Neutrophil (primary cell): Measurements from ENCODE around the gene VSX2.

Experiments
- H3K27ac ChIP-seq: fragments of 200-600 bp; sonication (generic); 2 replicates; pipeline ENCODE4 v1.5.1; 2016; ENCODE audit warnings: mild to moderate bottlenecking, moderate library complexity
- H3K27me3 ChIP-seq: fragments of 200-600 bp; sonication (generic); 2 replicates; pipeline ENCODE4 v1.6.0; 2016; ENCODE audit warnings: mild to moderate bottlenecking
- H3K36me3 ChIP-seq: fragments of 200-600 bp; sonication (generic); 2 replicates; pipeline ENCODE4 v1.5.1; 2017
- H3K4me1 ChIP-seq, 2 experiments: fragments of 200-600 bp in 1 of 2; sonication (generic) in 1 of 2; 1 replicate in 1 of 2; 2 replicates in 1 of 2; pipeline versions ENCODE4 v1.5.1 to v1.6.1; 2013 to 2016; ENCODE audit warnings: low read depth in 1 of 2, low read length in 1 of 2, mild to moderate bottlenecking in 1 of 2, moderate library complexity in 1 of 2; ENCODE audit not compliant: control insufficient read depth in 1 of 2, insufficient read depth in 1 of 2
- H3K4me3 ChIP-seq, 2 experiments: fragments of 200-600 bp in 1 of 2; sonication (generic) in 1 of 2; 1 replicate in 1 of 2; 2 replicates in 1 of 2; pipeline ENCODE4 v1.5.1; 2013 to 2016; ENCODE audit warnings: low read depth in 1 of 2, low read length in 1 of 2, mild to moderate bottlenecking in 1 of 2, moderate library complexity in 1 of 2
- H3K9me3 ChIP-seq: fragments of 200-600 bp; sonication (generic); 2 replicates; pipeline ENCODE4 v1.5.1; 2016
- TF ChIP-seq, protein P1 (sequence below): fragments of 200-600 bp; sonication (generic); IDR thresholded peaks from 2 replicates; pipeline ENCODE4 v1.5.1; 2016; ENCODE audit warnings: antibody characterized with exemption

The VSX2 gene

DNA sequence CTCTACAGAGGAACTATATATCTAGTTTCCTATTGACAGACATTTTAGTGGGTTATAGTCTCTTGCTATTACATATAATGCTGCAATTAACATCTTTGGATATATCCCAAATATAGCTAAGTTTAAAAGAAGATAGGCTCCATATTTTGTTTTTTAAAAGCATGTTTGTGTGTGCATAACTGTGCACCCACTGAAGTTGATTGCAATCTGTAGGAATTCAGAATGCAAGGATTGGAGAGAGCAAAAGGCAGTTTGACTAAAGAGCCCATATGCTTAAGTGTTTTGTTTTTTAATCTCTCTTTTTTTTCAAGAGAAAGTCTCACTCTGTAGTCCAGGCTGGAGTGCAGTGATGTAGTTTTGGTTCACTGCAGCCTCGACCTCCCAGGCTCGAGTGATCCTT lies 72.9 kb downstream of the VSX2 start:
- Histone ChIP-seq H3K36me3 (no peaks in the 10 kb centered on the region), H3K4me3 (no peak overlapping the region), H3K27me3 (no peaks in the 10 kb centered on the region), H3K9me3 (no peaks in the 10 kb centered on the region), H3K4me1 (no peaks in the 10 kb centered on the region), H3K27ac (no peak overlapping the region)
- TF ChIP-seq, protein P1, sequence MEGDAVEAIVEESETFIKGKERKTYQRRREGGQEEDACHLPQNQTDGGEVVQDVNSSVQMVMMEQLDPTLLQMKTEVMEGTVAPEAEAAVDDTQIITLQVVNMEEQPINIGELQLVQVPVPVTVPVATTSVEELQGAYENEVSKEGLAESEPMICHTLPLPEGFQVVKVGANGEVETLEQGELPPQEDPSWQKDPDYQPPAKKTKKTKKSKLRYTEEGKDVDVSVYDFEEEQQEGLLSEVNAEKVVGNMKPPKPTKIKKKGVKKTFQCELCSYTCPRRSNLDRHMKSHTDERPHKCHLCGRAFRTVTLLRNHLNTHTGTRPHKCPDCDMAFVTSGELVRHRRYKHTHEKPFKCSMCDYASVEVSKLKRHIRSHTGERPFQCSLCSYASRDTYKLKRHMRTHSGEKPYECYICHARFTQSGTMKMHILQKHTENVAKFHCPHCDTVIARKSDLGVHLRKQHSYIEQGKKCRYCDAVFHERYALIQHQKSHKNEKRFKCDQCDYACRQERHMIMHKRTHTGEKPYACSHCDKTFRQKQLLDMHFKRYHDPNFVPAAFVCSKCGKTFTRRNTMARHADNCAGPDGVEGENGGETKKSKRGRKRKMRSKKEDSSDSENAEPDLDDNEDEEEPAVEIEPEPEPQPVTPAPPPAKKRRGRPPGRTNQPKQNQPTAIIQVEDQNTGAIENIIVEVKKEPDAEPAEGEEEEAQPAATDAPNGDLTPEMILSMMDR, result no peak
